Esophagus muscularis mucosa (tissue), 3 donors: ENCODE measurements around the gene PDK2.
A peak's percentile ranks its signal among the peaks of the same experiment; 100 is the strongest.

Experiments
- EP300 ChIP-seq: sonication (generic); formaldehyde crosslinking; IDR thresholded peaks from one replicate; pipeline ENCODE4 v1.6.1; 2017; ENCODE audit warnings: antibody characterized with exemption
- TF ChIP-seq, protein P1 (sequence below), 3 experiments: fragments of 200-600 bp in 2 of 3; fragments of 450-650 bp in 1 of 3; sonication (generic) in 2 of 3; IDR thresholded peaks; one replicate each; pipeline ENCODE4 v1.5.1; 2017 to 2019; ENCODE audit warnings: antibody characterized with exemption in 3 of 3, mild to moderate bottlenecking in 2 of 3, moderate library complexity in 1 of 3

DNA sequence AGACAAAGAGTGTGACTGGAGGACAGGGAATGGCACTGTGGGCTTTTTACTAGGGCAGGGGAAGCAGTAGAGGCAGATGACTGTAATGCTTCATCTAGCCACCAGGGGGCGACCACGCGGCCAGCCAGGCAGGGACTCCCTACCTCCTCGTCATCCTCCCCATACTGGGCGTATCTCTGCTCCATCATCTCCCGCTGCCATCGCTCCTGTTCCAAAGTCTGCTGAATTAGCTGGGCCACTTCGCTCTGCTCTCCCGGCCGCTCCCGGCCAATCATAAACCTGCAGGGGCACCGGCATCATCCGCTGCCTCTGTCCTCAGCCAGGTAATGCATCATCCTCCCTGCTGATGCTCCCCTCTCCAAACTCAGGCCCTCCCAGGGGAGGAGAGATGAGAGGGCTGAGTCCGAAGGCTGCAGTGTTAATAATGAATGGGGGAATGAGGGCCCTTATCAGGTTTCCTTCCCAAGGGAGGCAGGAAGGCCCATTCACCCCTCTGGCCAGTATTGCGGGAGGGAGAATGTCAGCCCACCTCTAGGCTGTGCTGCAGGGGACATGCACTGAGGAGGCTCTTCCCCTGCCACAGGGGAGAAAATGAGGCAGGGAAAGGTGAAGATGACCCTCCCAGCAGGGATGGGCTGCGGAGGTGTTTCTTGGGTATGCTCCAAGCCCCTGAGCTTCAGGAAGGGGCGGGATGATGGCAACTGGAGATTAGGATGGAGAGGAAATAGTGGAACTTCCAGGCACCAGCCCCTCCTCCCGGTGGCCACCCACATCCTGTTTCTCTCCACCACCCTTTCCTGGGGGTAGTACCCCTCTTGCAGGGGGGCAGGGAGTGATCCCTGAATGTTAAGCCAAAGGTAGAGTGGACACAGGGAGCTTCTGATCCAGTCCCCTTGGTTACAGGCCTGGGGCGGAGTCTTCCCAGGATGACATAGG, 45.1 kb downstream of the PDK2 start:
- TF ChIP-seq, protein P1, sequence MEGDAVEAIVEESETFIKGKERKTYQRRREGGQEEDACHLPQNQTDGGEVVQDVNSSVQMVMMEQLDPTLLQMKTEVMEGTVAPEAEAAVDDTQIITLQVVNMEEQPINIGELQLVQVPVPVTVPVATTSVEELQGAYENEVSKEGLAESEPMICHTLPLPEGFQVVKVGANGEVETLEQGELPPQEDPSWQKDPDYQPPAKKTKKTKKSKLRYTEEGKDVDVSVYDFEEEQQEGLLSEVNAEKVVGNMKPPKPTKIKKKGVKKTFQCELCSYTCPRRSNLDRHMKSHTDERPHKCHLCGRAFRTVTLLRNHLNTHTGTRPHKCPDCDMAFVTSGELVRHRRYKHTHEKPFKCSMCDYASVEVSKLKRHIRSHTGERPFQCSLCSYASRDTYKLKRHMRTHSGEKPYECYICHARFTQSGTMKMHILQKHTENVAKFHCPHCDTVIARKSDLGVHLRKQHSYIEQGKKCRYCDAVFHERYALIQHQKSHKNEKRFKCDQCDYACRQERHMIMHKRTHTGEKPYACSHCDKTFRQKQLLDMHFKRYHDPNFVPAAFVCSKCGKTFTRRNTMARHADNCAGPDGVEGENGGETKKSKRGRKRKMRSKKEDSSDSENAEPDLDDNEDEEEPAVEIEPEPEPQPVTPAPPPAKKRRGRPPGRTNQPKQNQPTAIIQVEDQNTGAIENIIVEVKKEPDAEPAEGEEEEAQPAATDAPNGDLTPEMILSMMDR (IDR thresholded peaks at IDR 0.05): peak; percentile 95 to 97 (median 96)
- no peak for TF ChIP-seq EP300
